ENCODE data around the gene SOCS2.

- TF ChIP-seq POLR2AphosphoS5 (IDR thresholded peaks at IDR 0.05; ENCODE audit: low read depth, low read length) = no peak
- TF ChIP-seq REST (IDR thresholded peaks at IDR 0.05; ENCODE audit: insufficient read depth in 1 of 2, low read depth in 2 of 2, low read length in 2 of 2) = no peak
- no peak for TF ChIP-seq SIN3A (IDR thresholded peaks at IDR 0.05; ENCODE audit: borderline replicate concordance, insufficient read depth, low read length)
- TF ChIP-seq TAF1 (IDR thresholded peaks at IDR 0.05; ENCODE audit: borderline replicate concordance, insufficient read depth, low read length) = no peak
- no peak for TF ChIP-seq FOXP2 (optimal IDR thresholded peaks at IDR 0.05; ENCODE audit: borderline replicate concordance, extremely low read depth, extremely low read length, insufficient read depth)
These were observed 21.5 kb upstream of the SOCS2 start for GRCh38 chr12:93550748-93551611.

All from PFSK-1 (cell line).